SIG-M5 treated with dmso at 0.1 percent for 504 hours (cell line): ENCODE data around the gene HES3.
A peak's percentile ranks its signal among the peaks of the same experiment; 100 is the strongest.

Experiments used
- DNase-seq: peaks from one replicate; lab custom pipeline; 2025; ENCODE audit not compliant: unreplicated experiment; lab: John Stamatoyannopoulos, UW

The HES3 gene

GRCh38 chr1:6245086-6245868 is 1.3 kb downstream of the HES3 start:
- peak; percentile 63 for DNase-seq

- DNase-seq = no peak
These were observed 2.0 kb downstream of the HES3 start for GRCh38 chr1:6245869-6246496.

GRCh38 chr1:6246497-6247467 is 2.8 kb downstream of the HES3 start:
- DNase-seq = peak; percentile 62

GRCh38 chr1:6247651-6248050 is 3.7 kb downstream of the HES3 start:
- DNase-seq = no peak

GRCh38 chr1:6248161-6248776 is 4.3 kb downstream of the HES3 start:
- no peak for DNase-seq

- no peak for DNase-seq
These were observed 5.2 kb downstream of the HES3 start for GRCh38 chr1:6248932-6249738.

GRCh38 chr1:6249739-6250689 is 6.0 kb downstream of the HES3 start:
- DNase-seq = no peak

- DNase-seq = no peak
These were observed 7.3 kb downstream of the HES3 start for GRCh38 chr1:6251233-6251632.

GRCh38 chr1:6251681-6252373 is 7.8 kb downstream of the HES3 start:
- DNase-seq = no peak

- DNase-seq = no peak
These were observed 8.4 kb downstream of the HES3 start for GRCh38 chr1:6252374-6252710.

- DNase-seq = no peak
These were observed 9.4 kb downstream of the HES3 start for GRCh38 chr1:6253380-6253779.

GRCh38 chr1:6254691-6255090 is 10.7 kb downstream of the HES3 start:
- DNase-seq = no peak

- no peak for DNase-seq
These were observed 12.7 kb downstream of the HES3 start for GRCh38 chr1:6256645-6257044.

GRCh38 chr1:6257541-6258069 is 13.6 kb downstream of the HES3 start:
- DNase-seq = no peak

GRCh38 chr1:6258675-6259074 is 14.7 kb downstream of the HES3 start:
- DNase-seq = no peak

GRCh38 chr1:6259491-6260362 is 15.7 kb downstream of the HES3 start:
- DNase-seq = peak; percentile 73

GRCh38 chr1:6260433-6260934 is 16.5 kb downstream of the HES3 start:
- peak; percentile 28 for DNase-seq
